ENCODE data around the gene FKBP8.
A peak's percentile ranks its signal among the peaks of the same experiment; 100 is the strongest.

FKBP8 gene

GRCh38 chr19:18484992-18485391 lies 58.4 kb downstream of the FKBP8 start:
- no peak for TF ChIP-seq POLR2A (IDR thresholded peaks at IDR 0.05; ENCODE audit: low read depth, low read length)
- FAIRE-seq, result no peak

GRCh38 chr19:18483119-18483890 lies 60.1 kb downstream of the FKBP8 start:
- FAIRE-seq (no peak), DNase-seq (ENCODE audit: insufficient read length, low spot score) (no peak)
- 0 out of 2 replicates have a peak, but pooled peaks have one; percentile 8 for TF ChIP-seq POLR2A (IDR thresholded peaks at IDR 0.05; ENCODE audit: low read depth, low read length)

More at GRCh38 chr19:18484992-18485391, 58.4 kb downstream of the FKBP8 start:
- DNase-seq (ENCODE audit: insufficient read length, low spot score), result no peak

Measured in H54 (cell line).